ENCODE data around the gene TOR2A. TPM values are rescaled to one million over a fixed set of nuclear protein-coding genes. Genes with fewer than 3 reads are reported as not detected.

TOR2A gene
- total and polyA plus RNA-seq, 9 donors: 2.8 to 12.6 (median 9.9) TPM

GRCh38 chr9:127720865-127721227 lies 14.2 kb downstream of the TOR2A start:
- intact Hi-C loops (cut with DNase I): loop anchor here in 1 of 4 donors (10.0 kb wide), 1 partner anchor 216 kb away; no protein-coding TSS in a partner anchor
- Histone ChIP-seq H3K27ac (no peak overlapping the region), H3K9me3 (no peaks in the 10 kb centered on the region), H3K4me3 (no peak overlapping the region), H3K4me1 (ENCODE audit: insufficient read depth) (peaks cover 10% of the 10 kb centered on the region), H3K36me3 (no peaks in the 10 kb centered on the region), H3K27me3 (no peaks in the 10 kb centered on the region)
- TF ChIP-seq POLR2A (IDR thresholded peaks at IDR 0.05) (no peak), CTCF (IDR thresholded peaks at IDR 0.05) (no peak), EP300 (IDR thresholded peaks at IDR 0.05) (no peak)
- DNase-seq: no peak

- Histone ChIP-seq H3K4me3 (no peak overlapping the region), H3K4me1 (ENCODE audit: insufficient read depth) (peaks cover 10% of the 10 kb centered on the region), H3K36me3 (no peaks in the 10 kb centered on the region), H3K27me3 (no peaks in the 10 kb centered on the region), H3K9me3 (no peaks in the 10 kb centered on the region), H3K27ac (no peak overlapping the region)
- 85 to 87% (median 87%) methylated on average over 12 of the region's 12 CpGs for WGBS, 3 donors
- DNase-seq: no peak
- intact Hi-C loops (cut with DNase I): loop anchor here in 1 of 4 donors (10.0 kb wide), 1 partner anchor 215 kb away; no protein-coding TSS in a partner anchor
- TF ChIP-seq POLR2A (IDR thresholded peaks at IDR 0.05): no peak
- no peak for TF ChIP-seq CTCF (IDR thresholded peaks at IDR 0.05)
- no peak for TF ChIP-seq EP300 (IDR thresholded peaks at IDR 0.05)
Observed at GRCh38 chr9:127720031-127720864, 14.8 kb downstream of the TOR2A start.

GRCh38 chr9:127717766-127718165 lies 17.3 kb downstream of the TOR2A start:
- no peaks in the 10 kb centered on the region for H3K36me3 ChIP-seq
- no peak overlapping the region for H3K4me3 ChIP-seq
- no peak for DNase-seq
- H3K27me3 ChIP-seq: no peaks in the 10 kb centered on the region
- intact Hi-C loops (cut with DNase I): no loop called here
- H3K9me3 ChIP-seq: no peaks in the 10 kb centered on the region
- H3K4me1 ChIP-seq (ENCODE audit: insufficient read depth): peaks cover 8% of the 10 kb centered on the region
- H3K27ac ChIP-seq: no peak overlapping the region
- TF ChIP-seq CTCF (IDR thresholded peaks at IDR 0.05) (no peak), POLR2A (IDR thresholded peaks at IDR 0.05) (no peak), EP300 (IDR thresholded peaks at IDR 0.05) (no peak)
- 72 to 79% (median 74%) methylated on average over 5 of the region's 5 CpGs for WGBS, 3 donors

- no peak for DNase-seq
- no peaks in the 10 kb centered on the region for H3K36me3 ChIP-seq
- no peak for TF ChIP-seq POLR2A (IDR thresholded peaks at IDR 0.05)
- no peak for TF ChIP-seq EP300 (IDR thresholded peaks at IDR 0.05)
- TF ChIP-seq CTCF (IDR thresholded peaks at IDR 0.05): no peak
- H3K4me1 ChIP-seq (ENCODE audit: insufficient read depth): peaks cover 8% of the 10 kb centered on the region
- no peak overlapping the region for H3K4me3 ChIP-seq
- H3K27me3 ChIP-seq: no peaks in the 10 kb centered on the region
- intact Hi-C loops (cut with DNase I): no loop called here
- WGBS, 3 donors: 53 to 58% (median 57%) methylated on average over 9 of the region's 9 CpGs
- peak overlapping the region in 1 of 2 donors; percentile 71 for H3K27ac ChIP-seq
- no peaks in the 10 kb centered on the region for H3K9me3 ChIP-seq
Observed at GRCh38 chr9:127716412-127716811, 18.7 kb downstream of the TOR2A start.

Measured in ovary (tissue), 9 donors.